ENCODE measurements around the gene SMG6.

SMG6 gene

GRCh38 chr17:2084036-2084765 lies 219.4 kb downstream of the SMG6 start:
- TF ChIP-seq CTCF (IDR thresholded peaks at IDR 0.05) (no peak), ZFX (IDR thresholded peaks at IDR 0.05; ENCODE audit: borderline replicate concordance) (no peak)
- H3K27ac ChIP-seq: no peak overlapping the region

- TF ChIP-seq ZFX (IDR thresholded peaks at IDR 0.05; ENCODE audit: borderline replicate concordance) (no peak), CTCF (IDR thresholded peaks at IDR 0.05) (no peak)
- H3K27ac ChIP-seq: no peak overlapping the region
These were observed 220.0 kb downstream of the SMG6 start for GRCh38 chr17:2083613-2084035.

DNA sequence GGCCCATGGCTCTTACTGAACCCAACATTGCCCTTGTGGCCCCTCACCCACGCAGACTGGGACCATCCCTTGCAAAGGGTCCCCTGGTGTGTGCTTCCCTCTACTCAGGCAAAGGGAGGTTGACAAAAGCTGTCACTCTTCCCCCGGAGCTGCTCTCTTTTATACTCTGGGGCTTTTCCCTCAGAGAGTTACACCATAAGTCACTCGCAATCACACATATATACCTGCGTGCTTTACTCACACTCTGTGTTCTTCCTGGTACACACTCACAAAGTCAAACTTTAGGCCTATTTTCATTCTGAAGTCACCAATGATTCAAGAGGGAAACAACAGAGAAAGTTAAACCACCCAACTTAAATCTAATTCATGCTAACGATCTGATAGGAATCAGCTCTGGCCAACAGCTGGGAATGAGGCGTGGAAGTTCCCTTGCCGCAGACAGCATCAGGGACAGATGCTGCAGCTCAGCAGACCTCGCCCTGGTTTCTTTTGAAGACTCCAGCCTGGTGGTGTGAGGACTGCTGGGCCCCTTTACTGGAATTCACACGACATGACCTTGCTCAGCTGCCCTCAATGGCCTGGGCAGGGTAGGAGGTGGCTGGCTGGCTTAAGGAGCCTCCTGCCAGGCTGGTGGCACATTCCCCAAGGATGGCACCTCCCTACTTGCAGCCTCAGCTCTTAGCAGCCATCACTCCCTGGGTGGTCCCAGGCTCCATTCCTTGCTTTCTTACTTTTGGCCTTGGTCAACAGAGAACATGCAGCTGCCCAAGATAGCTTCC lies 221.4 kb downstream of the SMG6 start:
- no peak overlapping the region for H3K27ac ChIP-seq
- TF ChIP-seq CTCF (IDR thresholded peaks at IDR 0.05) (no peak), ZFX (IDR thresholded peaks at IDR 0.05; ENCODE audit: borderline replicate concordance) (no peak)

GRCh38 chr17:2081564-2081963 lies 222.0 kb downstream of the SMG6 start:
- H3K27ac ChIP-seq: no peak overlapping the region
- TF ChIP-seq CTCF (IDR thresholded peaks at IDR 0.05) (no peak), ZFX (IDR thresholded peaks at IDR 0.05; ENCODE audit: borderline replicate concordance) (no peak)

- H3K27ac ChIP-seq: no peak overlapping the region
- TF ChIP-seq CTCF (IDR thresholded peaks at IDR 0.05) (no peak), ZFX (IDR thresholded peaks at IDR 0.05; ENCODE audit: borderline replicate concordance) (no peak)
These were observed 226.5 kb downstream of the SMG6 start for GRCh38 chr17:2077040-2077439.

DNA sequence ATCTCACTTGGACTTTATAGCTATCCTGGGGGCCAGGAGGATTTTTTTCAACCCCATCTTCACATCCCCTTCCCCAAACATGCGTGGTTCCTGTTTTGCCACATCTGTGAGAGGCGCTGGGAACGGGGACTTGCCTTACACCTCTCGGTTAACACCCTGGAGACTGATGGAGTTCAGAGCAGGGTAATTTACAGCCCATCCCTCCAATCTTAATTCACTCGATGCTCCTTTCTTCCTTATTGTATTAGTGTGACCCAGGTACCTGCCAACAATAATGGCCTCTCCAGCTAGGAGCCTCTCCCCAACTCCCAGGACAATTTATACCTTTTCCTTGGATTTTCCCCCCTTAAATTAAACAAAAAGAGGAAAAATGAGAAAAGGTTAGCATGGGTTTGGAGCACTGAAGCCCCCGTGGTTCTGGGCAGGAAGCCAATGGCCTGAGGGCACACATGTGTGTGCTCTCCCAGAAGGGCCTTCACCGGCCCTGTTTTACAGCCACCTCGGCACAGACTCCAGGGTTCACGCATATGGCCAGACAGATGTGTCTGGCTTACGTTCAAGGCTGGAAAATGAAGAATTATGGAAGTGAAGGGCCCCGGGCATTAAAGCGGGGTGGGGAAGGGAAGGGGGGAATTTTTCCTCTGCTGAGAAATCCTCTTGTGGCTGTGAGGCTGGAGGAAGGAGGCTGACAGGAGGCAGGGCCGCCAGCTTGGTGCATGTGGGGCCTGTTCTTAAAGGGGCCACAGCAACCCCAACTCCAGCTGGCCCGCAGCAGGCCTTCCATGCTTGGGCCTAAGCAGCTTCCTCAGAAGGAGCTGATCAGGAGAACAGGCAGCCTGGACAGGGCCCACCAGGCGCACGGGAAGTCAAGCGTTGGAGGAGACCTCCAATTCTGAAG lies 227.2 kb downstream of the SMG6 start:
- TF ChIP-seq ZFX (IDR thresholded peaks at IDR 0.05; ENCODE audit: borderline replicate concordance) (no peak), CTCF (IDR thresholded peaks at IDR 0.05) (no peak)
- H3K27ac ChIP-seq: no peak overlapping the region

All from 22Rv1 (cell line).